ENCODE measurements around the gene MLXIP.
"Not testable (repeated sequence)": the region's sequence is repeated elsewhere in the genome, so short reads cannot be mapped to it uniquely, and the experiment has no call there.

Gene MLXIP, protein sequence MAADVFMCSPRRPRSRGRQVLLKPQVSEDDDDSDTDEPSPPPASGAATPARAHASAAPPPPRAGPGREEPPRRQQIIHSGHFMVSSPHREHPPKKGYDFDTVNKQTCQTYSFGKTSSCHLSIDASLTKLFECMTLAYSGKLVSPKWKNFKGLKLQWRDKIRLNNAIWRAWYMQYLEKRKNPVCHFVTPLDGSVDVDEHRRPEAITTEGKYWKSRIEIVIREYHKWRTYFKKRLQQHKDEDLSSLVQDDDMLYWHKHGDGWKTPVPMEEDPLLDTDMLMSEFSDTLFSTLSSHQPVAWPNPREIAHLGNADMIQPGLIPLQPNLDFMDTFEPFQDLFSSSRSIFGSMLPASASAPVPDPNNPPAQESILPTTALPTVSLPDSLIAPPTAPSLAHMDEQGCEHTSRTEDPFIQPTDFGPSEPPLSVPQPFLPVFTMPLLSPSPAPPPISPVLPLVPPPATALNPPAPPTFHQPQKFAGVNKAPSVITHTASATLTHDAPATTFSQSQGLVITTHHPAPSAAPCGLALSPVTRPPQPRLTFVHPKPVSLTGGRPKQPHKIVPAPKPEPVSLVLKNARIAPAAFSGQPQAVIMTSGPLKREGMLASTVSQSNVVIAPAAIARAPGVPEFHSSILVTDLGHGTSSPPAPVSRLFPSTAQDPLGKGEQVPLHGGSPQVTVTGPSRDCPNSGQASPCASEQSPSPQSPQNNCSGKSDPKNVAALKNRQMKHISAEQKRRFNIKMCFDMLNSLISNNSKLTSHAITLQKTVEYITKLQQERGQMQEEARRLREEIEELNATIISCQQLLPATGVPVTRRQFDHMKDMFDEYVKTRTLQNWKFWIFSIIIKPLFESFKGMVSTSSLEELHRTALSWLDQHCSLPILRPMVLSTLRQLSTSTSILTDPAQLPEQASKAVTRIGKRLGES

DNA sequence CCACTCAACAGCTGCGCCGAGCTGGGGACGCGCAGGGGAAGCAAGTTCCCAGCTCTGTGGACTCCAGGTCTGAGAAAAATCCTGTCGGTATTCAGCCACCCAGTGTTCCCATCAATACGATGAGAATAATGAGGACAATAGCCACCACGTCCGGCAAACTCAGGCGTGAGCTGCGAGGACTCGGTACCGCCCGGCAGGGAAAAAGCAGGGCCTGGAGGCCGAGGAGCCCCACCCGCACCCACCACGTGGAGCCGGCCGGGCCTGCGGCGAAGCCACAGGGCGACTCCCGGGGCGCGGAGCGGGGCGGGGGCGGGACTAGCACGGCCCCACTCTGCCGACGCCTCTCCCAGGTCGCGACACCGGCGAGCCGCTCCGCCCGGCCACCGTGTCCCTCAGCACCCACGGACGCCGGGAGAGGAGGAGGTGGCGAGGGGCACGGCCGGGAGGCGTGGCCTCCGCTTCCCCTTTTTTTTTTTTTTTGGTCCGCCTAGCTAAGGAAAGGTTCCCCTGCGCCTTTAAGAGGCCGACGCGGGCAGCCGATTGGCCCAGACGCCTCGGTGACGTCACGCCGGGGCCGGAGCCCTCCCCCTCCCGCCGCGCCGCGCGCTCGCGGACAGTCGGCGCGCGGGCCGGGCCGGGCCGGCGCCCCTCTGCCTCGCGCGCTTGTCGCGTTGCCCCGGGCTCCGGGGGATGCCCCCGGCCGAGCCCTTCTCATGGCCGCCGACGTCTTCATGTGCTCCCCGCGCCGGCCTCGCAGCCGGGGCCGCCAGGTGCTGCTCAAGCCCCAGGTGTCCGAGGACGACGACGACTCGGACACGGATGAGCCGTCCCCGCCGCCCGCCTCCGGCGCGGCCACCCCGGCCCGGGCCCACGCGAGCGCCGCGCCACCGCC is at the start of gene MLXIP:
Gene MLXIP (plus strand): TSS at position 616 of the 892 bp plus-strand sequence. CDS start 98 bp downstream, at position 714.
- peak; percentile 76 to 81 for DNase-seq (ENCODE audit: low read depth in 1 of 2, low spot score in 1 of 2)

DNA sequence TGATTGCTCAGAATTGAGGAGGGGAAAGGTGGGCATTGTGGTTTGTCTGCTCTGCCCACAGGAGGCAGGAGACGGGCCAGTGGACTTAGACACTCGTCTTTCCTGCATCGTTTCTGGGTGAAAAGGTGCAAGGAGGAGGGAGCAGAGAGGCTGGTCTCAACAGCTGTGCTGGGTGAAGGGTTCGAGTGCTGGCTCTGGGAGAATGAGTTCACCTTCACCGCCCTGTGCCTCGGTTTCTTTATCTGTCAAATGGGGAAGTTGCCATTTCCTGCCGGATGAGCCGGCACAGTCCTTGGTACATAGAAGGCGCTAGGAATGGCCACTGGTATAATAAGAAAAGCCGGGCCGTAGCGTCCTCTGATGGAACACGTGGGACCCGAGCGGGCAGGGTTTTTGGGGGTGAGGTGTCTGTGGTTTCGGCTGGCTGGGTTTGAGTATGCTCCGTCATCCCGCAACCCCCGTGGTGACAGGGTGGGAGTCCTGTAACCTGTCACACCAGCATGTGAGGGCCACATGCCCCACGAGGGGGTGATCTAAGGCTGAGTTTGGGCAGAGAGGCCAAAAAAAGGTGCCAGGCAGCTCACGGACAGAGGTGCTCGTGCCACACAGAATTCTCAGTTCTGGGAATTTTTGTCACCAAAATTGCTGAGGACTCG is 49.5 kb upstream of the MLXIP start:
- no peak for DNase-seq (ENCODE audit: low read depth in 1 of 2, low spot score in 1 of 2)

DNA sequence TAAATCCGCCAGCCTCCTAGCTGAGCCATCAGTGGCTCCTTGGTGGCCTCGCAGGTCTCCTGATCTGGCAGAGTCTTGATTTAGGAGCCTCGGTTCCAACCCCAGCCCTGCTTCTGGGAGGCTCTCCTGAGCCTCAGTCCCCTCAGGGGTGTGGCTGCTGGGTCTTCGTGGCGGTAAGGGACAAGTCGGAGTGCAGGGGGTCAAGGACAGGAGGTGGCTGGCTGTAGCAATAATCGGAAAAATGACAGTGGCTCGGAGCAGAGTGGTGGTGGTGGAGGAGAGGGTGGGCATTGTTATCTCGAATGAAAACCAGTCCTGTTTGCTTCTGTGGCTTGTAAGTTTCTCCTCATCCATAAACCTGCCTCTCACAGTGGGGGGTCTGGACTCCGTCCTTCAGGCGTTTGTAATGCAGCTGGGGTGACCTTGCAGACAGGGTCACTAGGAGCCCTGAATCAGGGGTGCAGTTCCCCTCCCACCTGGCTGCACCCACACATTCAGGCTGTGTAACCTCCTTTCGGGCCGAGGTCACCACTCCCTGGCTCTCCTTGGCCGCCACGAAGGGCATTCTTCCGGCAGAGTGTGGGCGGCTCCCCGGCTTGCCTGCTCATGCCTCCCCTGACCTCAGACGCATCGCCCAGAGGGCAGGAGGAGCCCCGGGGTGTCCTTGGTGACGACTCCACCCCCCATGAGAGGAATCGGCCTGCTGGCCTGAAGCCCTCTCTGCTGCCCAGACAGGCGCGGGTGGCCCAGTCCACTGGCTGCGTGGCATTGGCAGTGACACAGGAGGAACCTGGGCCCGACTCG is 48.7 kb upstream of the MLXIP start:
- no peak for DNase-seq (ENCODE audit: low read depth in 1 of 2, low spot score in 1 of 2)

DNA sequence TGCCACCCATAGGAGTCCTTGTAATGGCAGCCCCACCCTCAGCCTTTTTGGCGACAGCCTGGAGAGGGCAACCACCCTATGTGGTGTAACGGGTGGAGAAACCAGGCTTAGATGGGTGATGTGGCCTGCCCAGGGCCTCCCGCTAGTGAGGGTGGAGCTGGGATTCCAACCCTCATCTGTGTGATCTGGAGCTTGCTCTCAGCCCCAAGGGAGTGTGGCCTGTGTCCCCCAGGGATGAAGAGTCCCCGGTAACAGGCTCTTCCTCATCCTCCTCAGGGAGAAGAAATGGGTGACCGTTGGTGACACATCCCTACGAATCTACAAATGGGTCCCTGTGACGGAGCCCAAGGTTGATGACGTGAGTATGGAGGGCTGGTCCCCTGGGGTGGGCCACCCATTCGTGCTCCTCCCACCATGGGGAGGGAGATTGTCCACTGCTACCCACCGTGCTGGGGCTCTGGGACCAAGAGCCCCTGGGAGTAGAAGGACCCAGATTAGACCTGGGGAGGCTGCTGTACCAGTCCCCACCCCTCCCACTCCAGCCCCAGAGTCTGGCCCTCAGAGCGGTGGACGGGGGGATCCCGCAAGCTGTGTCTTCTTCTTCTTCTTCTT is 48.0 kb upstream of the MLXIP start:
- no peak for DNase-seq (ENCODE audit: low read depth in 1 of 2, low spot score in 1 of 2)

DNA sequence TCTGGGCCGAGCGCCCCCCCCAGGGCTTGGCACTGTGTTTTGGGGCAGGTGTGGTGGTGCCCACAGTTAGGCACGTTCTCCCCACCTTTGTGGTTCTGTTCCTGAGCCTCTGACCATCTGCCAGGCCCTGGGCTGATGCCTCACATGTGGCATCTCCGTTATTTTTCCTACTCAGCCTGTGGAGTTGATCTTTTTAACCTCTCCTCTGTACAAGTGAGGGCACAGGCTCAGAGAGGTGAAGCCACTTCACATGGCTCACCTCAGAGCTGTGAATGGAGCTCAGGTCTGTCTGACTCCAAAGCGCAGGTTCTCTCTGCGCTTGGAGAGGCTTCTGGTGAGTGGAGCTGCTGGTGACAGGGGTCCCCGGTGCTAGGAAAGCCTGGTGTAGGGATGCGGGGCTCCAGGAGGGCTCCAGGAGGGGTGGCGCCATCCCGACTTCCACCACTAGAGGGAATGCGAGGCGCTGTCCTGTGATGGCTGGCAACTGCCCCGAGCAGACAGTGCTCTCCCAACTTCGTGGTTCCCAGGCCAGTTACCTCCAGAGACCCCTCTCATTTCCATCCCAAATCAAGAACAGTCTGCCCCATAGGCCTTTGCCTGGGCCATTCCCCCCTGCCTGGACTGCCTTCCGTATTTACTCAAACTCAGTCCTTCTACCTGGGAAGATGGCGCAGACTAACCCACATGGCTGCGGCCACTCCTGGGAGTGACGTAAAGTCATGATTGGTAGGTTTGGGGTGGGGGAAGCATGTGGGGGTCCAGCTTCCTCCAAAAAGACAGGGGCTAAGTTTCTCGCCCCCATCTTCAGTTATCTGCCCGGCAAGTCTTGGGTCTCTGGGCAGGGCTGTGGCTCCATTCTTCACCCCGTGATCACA is 47.0 kb upstream of the MLXIP start:
- DNase-seq (ENCODE audit: low read depth in 1 of 2, low spot score in 1 of 2), result peak; percentile 22 to 37

DNA sequence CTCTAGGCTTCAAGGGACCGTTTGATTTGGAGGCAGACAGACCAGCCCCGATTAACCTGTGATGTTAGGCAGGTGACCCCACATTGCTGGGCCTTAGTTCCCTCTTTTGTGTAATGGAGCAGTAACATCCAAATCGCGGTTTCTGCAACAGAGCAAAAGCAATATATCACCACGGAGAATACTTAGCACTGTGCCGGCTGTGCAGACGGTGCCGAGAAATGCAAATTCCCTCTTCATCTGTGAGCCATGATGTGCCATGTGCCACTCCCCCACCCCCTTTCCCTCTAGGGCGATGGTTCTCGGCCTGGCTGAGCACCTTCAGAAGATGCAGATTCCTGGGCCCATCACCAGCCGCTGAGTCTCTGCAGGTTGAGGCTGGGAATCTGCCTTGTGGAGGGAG is 46.0 kb upstream of the MLXIP start:
- DNase-seq (ENCODE audit: low read depth in 1 of 2, low spot score in 1 of 2), result no peak

DNA sequence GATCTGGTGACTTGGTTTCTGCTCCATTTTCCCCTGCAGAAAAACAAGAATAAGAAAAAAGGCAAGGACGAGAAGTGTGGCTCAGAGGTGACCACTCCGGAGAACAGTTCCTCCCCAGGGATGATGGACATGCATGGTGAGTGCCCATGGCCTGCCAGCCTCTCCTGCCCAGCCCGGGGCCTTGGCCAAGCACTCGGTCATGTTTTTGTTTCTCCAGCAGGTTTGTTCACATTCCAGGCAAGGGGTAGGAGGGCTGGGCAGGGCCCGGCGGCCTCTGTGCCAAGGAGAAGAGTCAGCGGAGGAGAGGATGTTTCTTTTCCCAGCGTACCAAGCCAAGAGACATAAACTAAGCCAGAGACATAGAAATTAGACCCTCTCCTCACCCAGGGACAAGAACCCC is 43.3 kb upstream of the MLXIP start:
- DNase-seq (ENCODE audit: low read depth in 1 of 2, low spot score in 1 of 2), result no peak

DNA sequence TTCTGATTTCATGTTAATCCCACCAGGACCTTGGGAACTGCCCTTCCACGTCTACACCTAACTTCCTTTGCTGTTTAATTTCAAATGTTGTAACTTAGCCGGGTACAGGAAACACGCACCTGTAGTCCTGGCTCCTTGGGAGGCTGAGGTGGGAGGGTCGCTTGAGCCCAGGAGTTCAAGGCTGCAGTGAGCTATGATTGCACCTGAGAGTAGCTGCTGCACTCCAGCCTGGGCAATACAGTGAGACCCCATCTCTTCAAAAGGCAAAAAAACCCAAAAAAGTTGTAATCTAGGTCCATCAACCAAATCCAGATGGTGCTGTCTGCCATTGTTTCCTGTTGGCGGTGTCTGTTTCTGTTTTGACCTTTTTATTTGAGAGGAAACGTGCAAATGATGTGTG is 42.4 kb upstream of the MLXIP start:
- DNase-seq (ENCODE audit: low read depth in 1 of 2, low spot score in 1 of 2), result no peak

DNA sequence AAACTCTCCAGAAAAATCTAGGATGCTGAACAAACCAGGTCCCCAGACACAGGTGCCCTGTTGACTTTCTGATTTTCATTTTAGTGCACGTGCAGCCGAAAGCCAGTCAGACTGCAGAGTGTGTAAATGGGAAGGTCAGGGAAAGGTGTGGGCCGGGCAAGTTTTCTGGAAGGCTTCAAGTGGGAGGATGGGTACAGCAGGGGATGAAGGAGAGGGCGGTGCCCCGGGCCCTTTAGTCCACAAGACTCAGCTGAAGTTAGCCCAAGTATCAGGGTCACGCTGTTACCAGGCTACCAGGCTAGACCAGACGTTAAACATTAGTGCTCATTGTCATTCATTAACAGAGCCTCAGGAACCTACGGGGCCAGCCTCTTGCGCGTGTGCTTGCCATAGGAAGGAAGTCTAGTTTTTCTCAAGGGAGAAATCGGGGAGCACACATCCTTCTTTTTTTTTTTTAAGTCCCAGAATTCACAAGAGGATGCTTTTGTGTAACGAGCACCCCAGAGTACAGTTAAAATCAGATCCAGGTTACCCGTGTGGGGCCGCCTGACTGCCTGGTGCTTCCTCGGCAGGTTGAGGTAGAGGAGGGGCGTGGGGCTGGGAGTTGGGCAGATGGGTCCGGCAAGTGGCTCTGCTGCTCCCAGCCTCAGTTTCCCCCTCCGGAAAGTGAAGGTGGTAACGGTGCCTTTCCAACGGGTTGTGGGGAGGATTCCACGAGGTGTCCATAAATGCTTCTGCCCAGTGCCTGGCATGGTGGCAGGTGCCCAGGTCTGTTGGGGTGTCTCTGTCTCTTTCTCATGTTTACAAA is 37.8 kb upstream of the MLXIP start:
- no peak for DNase-seq (ENCODE audit: low read depth in 1 of 2, low spot score in 1 of 2)

DNA sequence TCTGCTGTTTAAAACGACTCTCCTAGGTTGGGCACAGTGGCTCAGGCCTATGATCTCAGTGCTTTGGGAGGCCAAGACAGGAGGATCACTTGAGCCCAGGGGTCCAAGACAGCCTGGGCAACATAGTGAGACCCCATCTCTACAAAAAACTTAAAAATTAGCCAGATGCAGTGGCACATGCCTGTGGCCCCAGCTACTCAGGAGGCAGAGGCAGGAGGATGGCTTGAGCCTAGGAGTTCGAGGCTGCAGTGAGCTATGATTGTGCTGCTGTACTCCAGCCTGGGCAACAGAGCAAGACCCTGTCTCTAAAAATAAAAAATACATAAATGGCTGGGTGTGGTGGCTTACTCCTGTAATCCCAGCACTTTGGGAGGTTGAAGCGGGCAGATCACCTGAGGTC is 37.1 kb upstream of the MLXIP start:
- not testable (repeated sequence) for DNase-seq (ENCODE audit: low read depth in 1 of 2, low spot score in 1 of 2)

DNA sequence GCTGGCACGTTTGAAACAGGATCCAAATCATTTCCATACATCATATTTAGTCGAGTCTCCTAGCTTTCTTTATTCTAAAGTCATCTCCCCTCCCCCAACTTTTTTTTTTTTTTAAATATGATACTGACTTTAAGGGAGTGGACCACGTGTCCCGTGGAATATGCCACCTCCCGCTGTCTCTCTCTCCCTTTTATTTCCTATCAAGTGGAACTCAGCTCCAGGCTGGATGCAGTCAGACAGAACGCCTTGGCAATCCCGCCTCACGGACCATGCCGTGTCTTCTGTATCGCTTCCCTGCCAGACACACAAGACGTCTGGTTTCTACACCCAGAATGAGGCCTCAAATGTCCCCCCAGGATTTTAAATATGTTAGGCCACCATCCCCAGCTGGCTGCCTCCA is 35.6 kb upstream of the MLXIP start:
- DNase-seq (ENCODE audit: low read depth in 1 of 2, low spot score in 1 of 2), result no peak

DNA sequence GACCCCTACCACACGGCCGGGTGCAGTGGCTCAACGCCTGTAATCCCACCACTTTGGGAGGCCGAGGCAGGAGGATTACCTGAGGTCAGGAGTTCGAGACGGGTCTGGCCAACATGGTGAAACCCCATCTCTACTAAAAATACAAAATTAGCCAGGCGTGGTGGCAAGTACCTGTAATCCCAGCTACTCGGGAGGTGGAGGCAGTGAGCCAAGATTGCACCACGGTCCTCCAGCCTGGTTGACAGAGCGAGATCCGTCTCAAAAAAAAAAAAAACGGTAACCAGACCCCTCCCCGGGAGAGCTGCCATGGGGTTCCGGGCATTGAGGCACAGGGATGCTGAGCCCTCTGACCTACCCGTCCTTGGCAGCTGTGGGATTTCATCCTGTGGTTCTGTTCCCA is 35.1 kb upstream of the MLXIP start:
- no peak for DNase-seq (ENCODE audit: low read depth in 1 of 2, low spot score in 1 of 2)

DNA sequence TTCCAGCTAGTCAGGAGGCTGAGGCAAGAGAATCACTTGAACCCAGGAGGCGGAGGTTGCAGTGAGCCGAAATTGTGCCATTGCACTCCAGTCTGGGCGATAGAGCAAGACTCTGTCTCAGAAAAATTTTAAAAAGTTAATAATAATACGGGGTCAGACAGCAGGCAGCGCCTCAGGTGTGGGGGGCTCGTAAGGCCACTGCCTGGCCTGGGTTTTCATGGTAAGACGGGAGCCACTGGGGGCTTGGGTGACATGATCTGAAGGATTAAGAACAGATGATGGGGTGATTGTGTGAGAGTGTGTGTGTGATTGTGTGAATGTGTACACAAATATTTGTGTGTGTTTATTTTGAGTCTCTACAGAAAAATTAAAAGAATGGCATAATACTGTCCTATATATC is 33.3 kb upstream of the MLXIP start:
- DNase-seq (ENCODE audit: low read depth in 1 of 2, low spot score in 1 of 2), result no peak

DNA sequence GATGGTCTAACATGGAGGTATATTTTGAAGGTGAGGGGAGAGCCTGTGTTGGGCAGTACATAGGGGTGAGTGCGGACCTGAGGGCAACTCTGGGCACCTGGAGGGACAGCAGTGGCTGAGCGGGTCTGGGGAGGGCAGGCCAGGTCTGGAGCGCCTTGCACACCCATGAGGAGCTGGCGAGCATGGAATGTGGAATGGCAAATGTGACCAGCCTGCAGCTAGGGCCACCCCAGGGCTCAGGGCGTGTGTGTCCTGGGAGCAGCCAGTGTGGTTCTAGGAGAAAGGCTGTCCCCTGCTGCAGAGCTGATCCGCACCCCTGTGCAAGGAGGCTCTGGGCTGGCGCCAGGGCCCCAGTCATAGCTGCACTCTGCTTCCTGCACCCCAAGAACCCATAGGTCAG is 32.4 kb upstream of the MLXIP start:
- no peak for DNase-seq (ENCODE audit: low read depth in 1 of 2, low spot score in 1 of 2)

DNA sequence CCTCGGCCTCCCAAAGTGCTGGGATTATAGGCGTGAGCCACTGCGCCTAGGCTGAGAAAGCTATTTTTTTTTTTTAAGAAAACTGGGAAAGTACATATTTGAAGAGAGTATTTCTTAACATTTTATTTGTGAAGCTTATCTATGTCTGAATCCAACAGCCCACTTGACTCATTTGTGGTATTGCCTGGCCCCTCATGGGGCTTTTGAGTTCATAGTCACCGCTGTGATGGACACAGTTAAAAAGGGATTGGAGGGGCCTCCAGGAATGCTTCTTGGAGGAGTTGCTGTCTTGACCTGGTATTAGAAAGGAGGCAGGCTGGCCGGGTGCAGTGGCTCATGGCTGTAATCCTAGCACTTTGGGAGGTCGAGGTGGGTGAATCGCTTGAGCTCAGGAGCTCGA is 30.4 kb upstream of the MLXIP start:
- DNase-seq (ENCODE audit: low read depth in 1 of 2, low spot score in 1 of 2), result no peak

DNA sequence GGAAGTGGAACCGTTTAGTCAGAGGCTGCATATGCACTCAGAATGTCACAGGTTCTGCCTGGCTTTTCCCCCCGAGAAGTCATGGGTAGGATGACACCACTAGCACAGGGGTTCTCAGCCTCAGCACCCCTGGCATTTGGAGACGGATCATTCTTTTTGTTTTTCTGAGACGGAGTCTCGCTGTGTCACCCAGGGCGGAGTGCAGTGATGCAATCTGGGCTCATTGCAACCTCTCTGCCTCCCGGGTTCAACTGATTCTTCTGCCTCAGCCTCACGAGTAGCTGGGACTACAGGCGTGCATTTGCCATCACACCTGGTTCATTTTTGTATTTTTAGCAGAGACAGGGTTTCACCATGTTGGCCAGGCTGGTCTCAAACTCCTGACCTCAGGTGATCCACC is 28.7 kb upstream of the MLXIP start:
- DNase-seq (ENCODE audit: low read depth in 1 of 2, low spot score in 1 of 2), result no peak

DNA sequence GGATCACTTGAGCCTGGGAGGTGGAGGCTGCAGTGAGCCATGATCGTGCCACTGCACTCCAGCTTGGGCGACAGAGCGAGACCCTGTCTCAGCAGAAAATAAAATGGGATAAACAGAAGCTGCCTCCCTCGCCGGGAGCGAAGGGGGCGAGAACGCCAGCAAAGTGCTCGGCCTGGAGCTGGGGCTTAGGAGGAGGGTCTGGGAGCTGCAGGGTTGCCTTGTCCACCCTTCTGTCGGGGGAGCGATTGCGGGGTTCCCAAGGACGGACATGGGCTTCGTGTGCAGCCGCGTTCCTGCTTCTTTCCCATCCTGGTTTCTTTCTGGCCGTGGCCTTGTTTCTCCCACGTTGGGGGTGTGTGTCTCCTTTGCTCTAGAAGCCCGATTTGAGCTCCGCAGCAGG is 27.9 kb upstream of the MLXIP start:
- DNase-seq (ENCODE audit: low read depth in 1 of 2, low spot score in 1 of 2), result no peak

Measured in activated T-helper 1 cell treated with anti-CD3 and anti-CD28 coated beads, Interleukin-2, amount 50 U/mL, for 16 hours (primary cell).